ENCODE results near the gene FICD. TPM values are rescaled to one million over a fixed set of nuclear protein-coding genes. Genes with fewer than 3 reads are reported as not detected.

The FICD gene
- total RNA-seq, 1 experiment from 2014 or later, result 3.6 TPM

GRCh38 chr12:108568338-108569154, 53.5 kb downstream of the FICD start:
- H3K4me1 Mint-ChIP-seq (ENCODE audit: low read depth, unreplicated experiment), result no peaks in the 10 kb centered on the region
- no peak for DNase-seq
- intact Hi-C loops (cut with micrococcal nuclease; ENCODE audit: unreplicated experiment), result no loop called here
- H3K9me3 ChIP-seq, result no peaks in the 10 kb centered on the region
- ChIA-PET CTCF (interaction anchor here (0.5 kb wide), 1 partner anchor 240 kb away, joined by 9 read pairs; no protein-coding TSS in a partner anchor), POLR2A (no interaction called here)
- peaks cover 5% of the 10 kb centered on the region for H3K36me3 ChIP-seq (ENCODE audit: control insufficient read depth, insufficient read depth, low read length)
- no peak overlapping the region for H3K27ac Mint-ChIP-seq (ENCODE audit: unreplicated experiment)
- no peaks in the 10 kb centered on the region for H3K9me3 Mint-ChIP-seq (ENCODE audit: unreplicated experiment)
- TF ChIP-seq CTCF (IDR thresholded peaks at IDR 0.05; ENCODE audit: insufficient read depth in 1 of 2, low read depth in 1 of 2, low read length in 1 of 2, severe bottlenecking in 1 of 2, unreplicated experiment in 1 of 2), result no peak
- no peaks in the 10 kb centered on the region for H3K27me3 Mint-ChIP-seq (ENCODE audit: insufficient read depth, unreplicated experiment)
- no peak overlapping the region for H3K4me3 Mint-ChIP-seq (ENCODE audit: unreplicated experiment)
- H3K4me3 ChIP-seq (ENCODE audit: low read depth, low read length), result no peak overlapping the region
- BruUV-seq (replicated peaks), result no TSS peak
- H3K27me3 ChIP-seq (replicated peaks; ENCODE audit: control insufficient read depth, insufficient read depth, low read length), result no peaks in the 10 kb centered on the region
- peaks cover 15% of the 10 kb centered on the region for H3K36me3 Mint-ChIP-seq (ENCODE audit: insufficient read depth, unreplicated experiment)
- 0 out of 2 replicates have a peak, but pooled peaks cover 3% of the 10 kb centered on the region for H3K4me1 ChIP-seq

Other genes starting within 250 kb of the FICD start
- gene CMKLR1, start 176.0 kb upstream of the FICD start, total RNA-seq (2022), result not detected in 2 replicates
- gene SART3, start 45.9 kb downstream of the FICD start, total RNA-seq (2022), result 77.3 and 79.2 TPM in 2 replicates
- gene ISCU, start 47.3 kb downstream of the FICD start, total RNA-seq (2022), result 70.1 and 86.9 TPM in 2 replicates
- not detected in 2 replicates for gene TMEM119, start 82.8 kb downstream of the FICD start, total RNA-seq (2022)
- 0.23 and 0.44 TPM in 2 replicates for gene SELPLG, start 118.6 kb downstream of the FICD start, total RNA-seq (2022)
- 176 and 195 TPM in 2 replicates for gene CORO1C, start 216.2 kb downstream of the FICD start, total RNA-seq (2022)